WTC11 (cell line): ENCODE results near the gene MYO18A.

Experiments
- ATF2 ChIP-seq: sonication (generic); formaldehyde crosslinking; IDR thresholded peaks from 2 replicates; pipeline ENCODE4 v1.8.1; 2022; ENCODE audit warnings: low read depth, missing genetic modification reagents, borderline replicate concordance
- CTCF ChIP-seq: fragments of 200-600 bp; IDR thresholded peaks from 2 replicates; pipeline ENCODE4 v1.8.0; 2022; ENCODE audit warnings: antibody characterized with exemption
- NFYB ChIP-seq: sonication (generic); formaldehyde crosslinking; conservative IDR thresholded peaks from 2 replicates; pipeline ENCODE4 v1.8.0; 2022; ENCODE audit warnings: low read depth, missing genetic modification reagents
- SOX15 ChIP-seq: fragments of 250-450 bp; sonication (Bioruptor Pico); IDR thresholded peaks from 2 replicates; pipeline ENCODE4 v1.9.0; 2021; ENCODE audit warnings: mild to moderate bottlenecking
- STAT6 ChIP-seq: sonication (generic); formaldehyde crosslinking; conservative IDR thresholded peaks from 2 replicates; pipeline ENCODE4 v1.8.1; 2023; ENCODE audit warnings: mild to moderate bottlenecking, low read depth, missing genetic modification reagents, moderate library complexity
- ZNF138 ChIP-seq: sonication (generic); formaldehyde crosslinking; conservative IDR thresholded peaks from 2 replicates; pipeline ENCODE4 v1.8.1; 2022; ENCODE audit warnings: mild to moderate bottlenecking, moderate library complexity, missing genetic modification reagents
- ZNF512 ChIP-seq: sonication (generic); formaldehyde crosslinking; IDR thresholded peaks from 2 replicates; pipeline ENCODE4 v1.8.1; 2022; ENCODE audit warnings: missing genetic modification reagents, borderline replicate concordance
- TF ChIP-seq, protein P1 (sequence below): sonication (generic); formaldehyde crosslinking; IDR thresholded peaks from 2 replicates; pipeline ENCODE4 v1.8.1; 2023; ENCODE audit warnings: mild to moderate bottlenecking, moderate library complexity, missing genetic modification reagents
- TF ChIP-seq, protein P2 (sequence below): sonication (generic); formaldehyde crosslinking; IDR thresholded peaks from 2 replicates; pipeline ENCODE4 v1.8.0; 2022; ENCODE audit warnings: mild to moderate bottlenecking, missing genetic modification reagents
- TF ChIP-seq, protein P3 (sequence below): sonication (generic); formaldehyde crosslinking; IDR thresholded peaks from 2 replicates; pipeline ENCODE4 v1.8.1; 2023; ENCODE audit warnings: mild to moderate bottlenecking, missing genetic modification reagents, borderline replicate concordance

DNA sequence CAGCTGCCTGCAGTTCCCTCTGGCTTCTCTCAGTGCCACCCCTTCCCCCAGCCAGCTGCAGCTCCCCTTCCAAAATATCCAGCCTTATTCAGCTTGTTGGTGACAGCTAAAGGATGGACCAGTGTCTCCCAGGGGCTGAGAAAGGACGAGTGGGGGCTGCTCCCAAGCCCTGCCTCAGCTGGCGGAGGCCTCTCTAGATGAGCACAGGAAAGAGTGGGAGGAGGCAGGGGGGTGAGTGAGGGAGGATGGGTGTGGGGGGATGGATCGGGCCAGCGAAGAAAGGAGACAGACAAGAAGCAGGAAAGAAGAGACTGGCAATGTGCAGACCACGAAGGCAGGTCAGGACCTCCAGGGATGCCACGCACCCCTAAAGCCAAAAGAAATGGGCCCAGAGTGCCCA, 119.7 kb downstream of the MYO18A start:
- TF ChIP-seq CTCF (no peak), NFYB (no peak), ZNF512 (CRISPR knock-in tag) (no peak), SOX15 (CRISPR knock-in tag) (no peak), ZNF138 (CRISPR knock-in tag) (no peak), STAT6 (no peak), ATF2 (CRISPR knock-in tag) (no peak)
- TF ChIP-seq, protein P1, sequence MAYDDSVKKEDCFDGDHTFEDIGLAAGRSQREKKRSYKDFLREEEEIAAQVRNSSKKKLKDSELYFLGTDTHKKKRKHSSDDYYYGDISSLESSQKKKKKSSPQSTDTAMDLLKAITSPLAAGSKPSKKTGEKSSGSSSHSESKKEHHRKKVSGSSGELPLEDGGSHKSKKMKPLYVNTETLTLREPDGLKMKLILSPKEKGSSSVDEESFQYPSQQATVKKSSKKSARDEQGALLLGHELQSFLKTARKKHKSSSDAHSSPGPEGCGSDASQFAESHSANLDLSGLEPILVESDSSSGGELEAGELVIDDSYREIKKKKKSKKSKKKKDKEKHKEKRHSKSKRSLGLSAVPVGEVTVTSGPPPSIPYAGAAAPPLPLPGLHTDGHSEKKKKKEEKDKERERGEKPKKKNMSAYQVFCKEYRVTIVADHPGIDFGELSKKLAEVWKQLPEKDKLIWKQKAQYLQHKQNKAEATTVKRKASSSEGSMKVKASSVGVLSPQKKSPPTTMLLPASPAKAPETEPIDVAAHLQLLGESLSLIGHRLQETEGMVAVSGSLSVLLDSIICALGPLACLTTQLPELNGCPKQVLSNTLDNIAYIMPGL, result no peak
- TF ChIP-seq, protein P2, sequence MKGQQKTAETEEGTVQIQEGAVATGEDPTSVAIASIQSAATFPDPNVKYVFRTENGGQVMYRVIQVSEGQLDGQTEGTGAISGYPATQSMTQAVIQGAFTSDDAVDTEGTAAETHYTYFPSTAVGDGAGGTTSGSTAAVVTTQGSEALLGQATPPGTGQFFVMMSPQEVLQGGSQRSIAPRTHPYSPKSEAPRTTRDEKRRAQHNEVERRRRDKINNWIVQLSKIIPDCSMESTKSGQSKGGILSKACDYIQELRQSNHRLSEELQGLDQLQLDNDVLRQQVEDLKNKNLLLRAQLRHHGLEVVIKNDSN (CRISPR knock-in tag), result no peak
- TF ChIP-seq, protein P3, sequence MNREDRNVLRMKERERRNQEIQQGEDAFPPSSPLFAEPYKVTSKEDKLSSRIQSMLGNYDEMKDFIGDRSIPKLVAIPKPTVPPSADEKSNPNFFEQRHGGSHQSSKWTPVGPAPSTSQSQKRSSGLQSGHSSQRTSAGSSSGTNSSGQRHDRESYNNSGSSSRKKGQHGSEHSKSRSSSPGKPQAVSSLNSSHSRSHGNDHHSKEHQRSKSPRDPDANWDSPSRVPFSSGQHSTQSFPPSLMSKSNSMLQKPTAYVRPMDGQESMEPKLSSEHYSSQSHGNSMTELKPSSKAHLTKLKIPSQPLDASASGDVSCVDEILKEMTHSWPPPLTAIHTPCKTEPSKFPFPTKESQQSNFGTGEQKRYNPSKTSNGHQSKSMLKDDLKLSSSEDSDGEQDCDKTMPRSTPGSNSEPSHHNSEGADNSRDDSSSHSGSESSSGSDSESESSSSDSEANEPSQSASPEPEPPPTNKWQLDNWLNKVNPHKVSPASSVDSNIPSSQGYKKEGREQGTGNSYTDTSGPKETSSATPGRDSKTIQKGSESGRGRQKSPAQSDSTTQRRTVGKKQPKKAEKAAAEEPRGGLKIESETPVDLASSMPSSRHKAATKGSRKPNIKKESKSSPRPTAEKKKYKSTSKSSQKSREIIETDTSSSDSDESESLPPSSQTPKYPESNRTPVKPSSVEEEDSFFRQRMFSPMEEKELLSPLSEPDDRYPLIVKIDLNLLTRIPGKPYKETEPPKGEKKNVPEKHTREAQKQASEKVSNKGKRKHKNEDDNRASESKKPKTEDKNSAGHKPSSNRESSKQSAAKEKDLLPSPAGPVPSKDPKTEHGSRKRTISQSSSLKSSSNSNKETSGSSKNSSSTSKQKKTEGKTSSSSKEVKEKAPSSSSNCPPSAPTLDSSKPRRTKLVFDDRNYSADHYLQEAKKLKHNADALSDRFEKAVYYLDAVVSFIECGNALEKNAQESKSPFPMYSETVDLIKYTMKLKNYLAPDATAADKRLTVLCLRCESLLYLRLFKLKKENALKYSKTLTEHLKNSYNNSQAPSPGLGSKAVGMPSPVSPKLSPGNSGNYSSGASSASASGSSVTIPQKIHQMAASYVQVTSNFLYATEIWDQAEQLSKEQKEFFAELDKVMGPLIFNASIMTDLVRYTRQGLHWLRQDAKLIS (CRISPR knock-in tag), result no peak
